A549 (cell line): Measurements from ENCODE around the gene OR6C1. TPM values are rescaled to one million over a fixed set of nuclear protein-coding genes. Genes with fewer than 3 reads are reported as not detected.
"Not testable (repeated sequence)": the region's sequence is repeated elsewhere in the genome, so short reads cannot be mapped to it uniquely, and the experiment has no call there.

ENCODE experiments used
- ATAC-seq, 2 experiments: fragments of 200-7000 bp in 1 of 2; fragments of >200 bp in 1 of 2; cut with Nextera tagmentation in 1 of 2; cut with Tn5 transposase in 1 of 2; 3 replicates each; pipeline versions ENCODE4 v1.8.0 to v1.9.1; 2018 to 2020; ENCODE audit warnings: mild to moderate bottlenecking in 1 of 2, moderate library complexity in 1 of 2
- CTCF ChIA-PET: fragments of 300-600 bp; sonication (Branson Sonifier 250); formaldehyde crosslinking; extraction: SDS; loops from one replicate; lab custom pipeline; 2021; ENCODE audit warnings: antibody characterized with exemption, inconsistent platforms; lab: Yijun Ruan, JAX
- POLR2A ChIA-PET: fragments of 350-600 bp; formaldehyde crosslinking; extraction: SDS; loops from one replicate; lab custom pipeline; 2021; ENCODE audit warnings: antibody characterized with exemption, inconsistent platforms; lab: Yijun Ruan, JAX
- DNase-seq, 2 experiments: peaks; one replicate each; pipeline versions ENCODE4 v3.0.0 to v3.0.0-alpha.2; 2011 to 2016; ENCODE audit warnings: low read depth in 1 of 2, low spot score in 1 of 2
- FAIRE-seq: peaks from 2 replicates; lab custom pipeline; 2011; peaks lifted over from hg19 to GRCh38; lab: Jason Lieb, UNC
- H3K27ac ChIP-seq, 2 experiments: fragments of >200 bp; sonication (Bioruptor Twin); formaldehyde crosslinking; 3 replicates each; pipeline ENCODE4 v1.5.1; 2016 to 2017
- H3K4me1 ChIP-seq: fragments of >200 bp; sonication (Bioruptor Twin); formaldehyde crosslinking; 3 replicates; pipeline ENCODE4 v1.6.1; 2016
- H3K4me2 ChIP-seq: fragments of >200 bp; sonication (Bioruptor Twin); formaldehyde crosslinking; 3 replicates; pipeline ENCODE4 v1.6.1; 2016
- H3K4me3 ChIP-seq: fragments of >200 bp; sonication (Bioruptor Twin); formaldehyde crosslinking; 3 replicates; pipeline ENCODE4 v1.5.1; 2016
- H3K9me3 ChIP-seq: fragments of >200 bp; sonication (Bioruptor Twin); formaldehyde crosslinking; 3 replicates; pipeline ENCODE4 v1.6.1; 2016
- BHLHE40 ChIP-seq: IDR thresholded peaks from 2 replicates; pipeline ENCODE4 v1.6.1; 2012; ENCODE audit warnings: low read depth, low read length, inconsistent platforms
- CBX2 ChIP-seq: fragments of 200-600 bp; sonication (generic); IDR thresholded peaks from 2 replicates; pipeline ENCODE4 v1.6.1; 2016; ENCODE audit warnings: low read depth, mild to moderate bottlenecking, borderline replicate concordance
- CEBPB ChIP-seq, 2 experiments: fragments of >200 bp in 1 of 2; sonication (Bioruptor Twin) in 1 of 2; formaldehyde crosslinking in 1 of 2; IDR thresholded peaks; 2 replicates each; pipeline ENCODE4 v1.6.1; 2012 to 2016
- CHD2 ChIP-seq: fragments of 150-350 bp; IDR thresholded peaks from 2 replicates; pipeline ENCODE4 v1.6.1; 2014; ENCODE audit warnings: low read length; ENCODE audit not compliant: partially characterized antibody
- CHD4 ChIP-seq: fragments of 200-600 bp; sonication (generic); IDR thresholded peaks from 2 replicates; pipeline ENCODE4 v1.6.1; 2016; ENCODE audit warnings: antibody characterized with exemption, mild to moderate bottlenecking, borderline replicate concordance
- EHF ChIP-seq: fragments of 250-450 bp; sonication (Bioruptor Pico); IDR thresholded peaks from 2 replicates; pipeline ENCODE4 v1.5.0; 2020; ENCODE audit warnings: mild to moderate bottlenecking
- ESRRA ChIP-seq: fragments of 150-350 bp; IDR thresholded peaks from 2 replicates; pipeline ENCODE4 v1.6.1; 2014; ENCODE audit warnings: mild to moderate bottlenecking, low read length, borderline replicate concordance
- FOSL2 ChIP-seq, 2 experiments: fragments of 450-650 bp in 1 of 2; fragments of >200 bp in 1 of 2; sonication (Bioruptor Twin) in 1 of 2; formaldehyde crosslinking; IDR thresholded peaks; 2 replicates each; pipeline versions ENCODE4 v1.5.0 to v1.6.1; 2016 to 2020; ENCODE audit warnings: mild to moderate bottlenecking in 1 of 2, moderate library complexity in 1 of 2
- HDAC2 ChIP-seq: fragments of 200-600 bp; sonication (generic); IDR thresholded peaks from 2 replicates; pipeline ENCODE4 v1.6.1; 2016
- HOXA7 ChIP-seq: fragments of 250-450 bp; sonication (Bioruptor Pico); IDR thresholded peaks from 2 replicates; pipeline ENCODE4 v1.5.0; 2020; ENCODE audit warnings: mild to moderate bottlenecking, moderate library complexity
- HOXB13 ChIP-seq: fragments of 250-450 bp; sonication (Bioruptor Pico); IDR thresholded peaks from 2 replicates; pipeline ENCODE4 v1.5.0; 2020; ENCODE audit warnings: low read depth, mild to moderate bottlenecking, moderate library complexity
- HOXB5 ChIP-seq: fragments of 250-450 bp; sonication (Bioruptor Pico); IDR thresholded peaks from 2 replicates; pipeline ENCODE4 v1.5.0; 2020; ENCODE audit warnings: mild to moderate bottlenecking, moderate library complexity
- KDM1A ChIP-seq: fragments of 200-600 bp; sonication (generic); IDR thresholded peaks from 2 replicates; pipeline ENCODE4 v1.6.1; 2016; ENCODE audit warnings: low read depth, mild to moderate bottlenecking
- KDM5A ChIP-seq: fragments of 200-600 bp; sonication (generic); IDR thresholded peaks from 2 replicates; pipeline ENCODE4 v1.6.1; 2016; ENCODE audit warnings: antibody characterized with exemption, mild to moderate bottlenecking
- MAFK ChIP-seq: fragments of 450-650 bp; IDR thresholded peaks from 2 replicates; pipeline ENCODE4 v1.6.1; 2014; ENCODE audit not compliant: partially characterized antibody
- MAX ChIP-seq: IDR thresholded peaks from 2 replicates; pipeline ENCODE4 v1.6.1; 2012
- MAZ ChIP-seq: fragments of 150-350 bp; IDR thresholded peaks from 2 replicates; pipeline ENCODE4 v1.6.1; 2014; ENCODE audit warnings: antibody characterized with exemption, low read depth, low read length, borderline replicate concordance
- MYC ChIP-seq: IDR thresholded peaks from 2 replicates; pipeline ENCODE4 v1.6.1; 2012; ENCODE audit warnings: mild to moderate bottlenecking, inconsistent platforms, low read length, improper control_type of control experiment, borderline replicate concordance
- NPAS2 ChIP-seq: fragments of 250-450 bp; sonication (Bioruptor Pico); IDR thresholded peaks from 2 replicates; pipeline ENCODE4 v1.8.0; 2022; ENCODE audit warnings: mild to moderate bottlenecking, moderate library complexity, borderline replicate concordance
- NR3C1 ChIP-seq: fragments of >200 bp; sonication (Bioruptor Twin); formaldehyde crosslinking; IDR thresholded peaks from 3 replicates; pipeline ENCODE4 v1.6.1; 2017
- PHF8 ChIP-seq: fragments of 200-600 bp; sonication (generic); IDR thresholded peaks from 2 replicates; pipeline ENCODE4 v1.6.1; 2016; ENCODE audit warnings: low read depth, mild to moderate bottlenecking, antibody characterized with exemption, moderate library complexity, borderline replicate concordance
- RAD21 ChIP-seq, 2 experiments: fragments of >200 bp in 1 of 2; sonication (Bioruptor Twin) in 1 of 2; formaldehyde crosslinking in 1 of 2; IDR thresholded peaks in 1 of 2; conservative IDR thresholded peaks in 1 of 2; 2 replicates in 1 of 2; 3 replicates in 1 of 2; pipeline ENCODE4 v1.6.1; 2012 to 2018; ENCODE audit warnings: inconsistent platforms in 1 of 2
- RFX5 ChIP-seq: fragments of 450-650 bp; IDR thresholded peaks from 2 replicates; pipeline ENCODE4 v1.7.1; 2014; ENCODE audit warnings: antibody characterized with exemption, mild to moderate bottlenecking, moderate library complexity
- RNF2 ChIP-seq: fragments of 200-600 bp; sonication (generic); IDR thresholded peaks from 2 replicates; pipeline ENCODE4 v1.6.1; 2016; ENCODE audit warnings: low read depth, mild to moderate bottlenecking, antibody characterized with exemption, moderate library complexity, borderline replicate concordance
- SREBF2 ChIP-seq: fragments of 450-650 bp; IDR thresholded peaks from 2 replicates; pipeline ENCODE4 v1.6.1; 2014; ENCODE audit warnings: mild to moderate bottlenecking, moderate library complexity
- TP53 ChIP-seq: fragments of 250-450 bp; sonication (Bioruptor Pico); IDR thresholded peaks from 2 replicates; pipeline ENCODE4 v1.5.0; 2021; ENCODE audit warnings: mild to moderate bottlenecking, moderate library complexity
- ZC3H11A ChIP-seq: fragments of 450-650 bp; IDR thresholded peaks from 2 replicates; pipeline ENCODE4 v1.6.1; 2014; ENCODE audit warnings: antibody characterized with exemption, mild to moderate bottlenecking
- WGBS: methylation state at CpG from one replicate; pipeline ENCODE4 v1.1.6; 2017; ENCODE audit errors: missing lambda C conversion rate; 5-methylcytosine and 5-hydroxymethylcytosine counted together
- polyA plus RNA-seq, 4 experiments: library from polyadenylated mRNA; depleted of rRNA in 3 of 4; stranded (reverse); fragments of >200 nt; fragmentation: RNase III in 1 of 4; extraction: RNeasy Plus Mini Kit Qiagen cat#74134 plus additional on column Dnase treatment in 1 of 4; gene quantifications; 2 replicates in 3 of 4; 3 replicates in 1 of 4; pipeline ENCODE4 v1.2.3, GENCODE V29; 2011 to 2017
- TF ChIP-seq, protein P1 (sequence below): fragments of 150-350 bp; IDR thresholded peaks from 2 replicates; pipeline ENCODE4 v1.6.1; 2014; ENCODE audit warnings: low read depth, mild to moderate bottlenecking, low read length
- TF ChIP-seq, protein P2 (sequence below): fragments of 450-650 bp; IDR thresholded peaks from 2 replicates; pipeline ENCODE4 v1.6.1; 2014; ENCODE audit warnings: antibody characterized with exemption
- TF ChIP-seq, protein P3 (sequence below): fragments of >200 bp; sonication (Bioruptor Twin); formaldehyde crosslinking; IDR thresholded peaks from 2 replicates; pipeline ENCODE4 v1.6.1; 2016

OR6C1 gene
- polyA plus RNA-seq, 2 of the 4 experiments (the other 2 are of a cell fraction): not detected

GRCh38 chr12:55330446-55330845, 16.3 kb downstream of the OR6C1 start, which contains the start of gene OR6C3:
TSS of gene OR6C3 (plus strand) at chr12:55330746. CDS start at chr12:55331701, 955 bp downstream.
- no peak for TF ChIP-seq TP53 (CRISPR knock-in tag)
- TF ChIP-seq, protein P1, sequence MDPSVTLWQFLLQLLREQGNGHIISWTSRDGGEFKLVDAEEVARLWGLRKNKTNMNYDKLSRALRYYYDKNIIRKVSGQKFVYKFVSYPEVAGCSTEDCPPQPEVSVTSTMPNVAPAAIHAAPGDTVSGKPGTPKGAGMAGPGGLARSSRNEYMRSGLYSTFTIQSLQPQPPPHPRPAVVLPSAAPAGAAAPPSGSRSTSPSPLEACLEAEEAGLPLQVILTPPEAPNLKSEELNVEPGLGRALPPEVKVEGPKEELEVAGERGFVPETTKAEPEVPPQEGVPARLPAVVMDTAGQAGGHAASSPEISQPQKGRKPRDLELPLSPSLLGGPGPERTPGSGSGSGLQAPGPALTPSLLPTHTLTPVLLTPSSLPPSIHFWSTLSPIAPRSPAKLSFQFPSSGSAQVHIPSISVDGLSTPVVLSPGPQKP: no peak
- no peak for TF ChIP-seq ESRRA
- no peak for TF ChIP-seq EHF
- no peak for TF ChIP-seq MAX
- TF ChIP-seq NPAS2 (CRISPR knock-in tag): no peak
- no peak for TF ChIP-seq HDAC2
- TF ChIP-seq NR3C1: no peak
- TF ChIP-seq FOSL2 (IDR thresholded peaks at IDR 0.05): no peak
- no peak for TF ChIP-seq FOSL2 (CRISPR knock-in tag; IDR thresholded peaks at IDR 0.05)
- no peak for TF ChIP-seq KDM1A
- no peak for TF ChIP-seq HOXB5 (CRISPR knock-in tag)
- no peak for TF ChIP-seq ZC3H11A
- TF ChIP-seq, protein P2, sequence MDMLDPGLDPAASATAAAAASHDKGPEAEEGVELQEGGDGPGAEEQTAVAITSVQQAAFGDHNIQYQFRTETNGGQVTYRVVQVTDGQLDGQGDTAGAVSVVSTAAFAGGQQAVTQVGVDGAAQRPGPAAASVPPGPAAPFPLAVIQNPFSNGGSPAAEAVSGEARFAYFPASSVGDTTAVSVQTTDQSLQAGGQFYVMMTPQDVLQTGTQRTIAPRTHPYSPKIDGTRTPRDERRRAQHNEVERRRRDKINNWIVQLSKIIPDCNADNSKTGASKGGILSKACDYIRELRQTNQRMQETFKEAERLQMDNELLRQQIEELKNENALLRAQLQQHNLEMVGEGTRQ: no peak
- TF ChIP-seq MYC: no peak
- TF ChIP-seq CBX2: no peak
- TF ChIP-seq MAFK: no peak
- DNase-seq (no peak), ATAC-seq (no peak), FAIRE-seq (no peak)
- Histone ChIP-seq H3K4me2 (no peak within 1 kb of the TSS), H3K4me1 (no peaks in the 10 kb centered on the region), H3K9me3 (no peaks in the 10 kb centered on the region), H3K27ac (no peak within 1 kb of the TSS), H3K4me3 (no peak within 1 kb of the TSS)
- ChIA-PET POLR2A (no interaction called here), CTCF (no interaction called here)
- WGBS: 42% methylated on average over 1 of the region's 1 CpG

- FAIRE-seq (no peak), ATAC-seq (no peak), DNase-seq (no peak)
- Histone ChIP-seq H3K9me3 (no peaks in the 10 kb centered on the region), H3K27ac (no peak overlapping the region), H3K4me1 (no peaks in the 10 kb centered on the region), H3K4me2 (no peak overlapping the region), H3K4me3 (no peak overlapping the region)
- TF ChIP-seq BHLHE40 (no peak), CHD4 (no peak), NR3C1 (no peak), HOXA7 (CRISPR knock-in tag) (no peak), KDM5A (no peak), PHF8 (no peak), MAZ (no peak), RAD21 (conservative IDR thresholded peaks at IDR 0.05 in 1 of 2, IDR thresholded peaks at IDR 0.05 in 1 of 2) (no peak), CEBPB (IDR thresholded peaks at IDR 0.05) (no peak), HOXB13 (CRISPR knock-in tag) (no peak), RFX5 (no peak), SREBF2 (no peak), CHD2 (no peak), NPAS2 (CRISPR knock-in tag) (no peak), RNF2 (no peak), HOXB5 (CRISPR knock-in tag) (no peak)
- TF ChIP-seq, protein P3, sequence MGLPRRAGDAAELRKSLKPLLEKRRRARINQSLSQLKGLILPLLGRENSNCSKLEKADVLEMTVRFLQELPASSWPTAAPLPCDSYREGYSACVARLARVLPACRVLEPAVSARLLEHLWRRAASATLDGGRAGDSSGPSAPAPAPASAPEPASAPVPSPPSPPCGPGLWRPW: no peak
- TF ChIP-seq, protein P1: no peak
- CTCF ChIA-PET: no interaction called here
- 11% methylated on average over 10 of the region's 10 CpGs for WGBS
- POLR2A ChIA-PET: no interaction called here
Measured at GRCh38 chr12:55336002-55336401, 21.9 kb downstream of the OR6C1 start.

GRCh38 chr12:55355338-55355737, 41.2 kb downstream of the OR6C1 start:
- WGBS: 4% methylated on average over 4 of the region's 4 CpGs
- FAIRE-seq, H3K4me1 ChIP-seq, POLR2A ChIA-PET, H3K4me2 ChIP-seq, H3K9me3 ChIP-seq, ATAC-seq, H3K27ac ChIP-seq, CTCF ChIA-PET, DNase-seq, H3K4me3 ChIP-seq: not testable (repeated sequence)
